ENCODE measurements around the gene MAP2K3.
"Not testable (repeated sequence)": the region's sequence is repeated elsewhere in the genome, so short reads cannot be mapped to it uniquely, and the experiment has no call there.

The MAP2K3 gene

DNA sequence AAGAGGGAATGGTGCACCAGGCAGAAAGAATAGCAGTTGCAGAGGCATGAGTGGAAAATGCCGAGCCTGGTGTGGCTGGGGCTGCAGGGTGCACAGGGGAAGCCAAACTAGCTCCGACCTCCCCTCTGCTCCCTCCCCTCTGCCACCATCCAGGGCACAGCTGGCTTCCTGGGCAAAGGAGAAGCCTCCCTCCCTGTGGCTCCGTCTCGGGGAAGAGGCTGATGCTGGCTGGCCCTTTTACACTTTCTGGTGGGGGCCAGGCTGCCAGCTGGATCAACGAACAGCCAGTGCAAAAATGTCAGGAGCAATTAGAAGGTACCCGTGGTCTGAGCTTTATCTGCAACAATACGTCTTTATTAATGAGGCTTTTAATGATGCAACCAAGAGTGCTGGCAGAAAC, 54.5 kb downstream of the MAP2K3 start:
- no peak overlapping the region for H3K9ac ChIP-seq (ENCODE audit: low read depth, low read length)

DNA sequence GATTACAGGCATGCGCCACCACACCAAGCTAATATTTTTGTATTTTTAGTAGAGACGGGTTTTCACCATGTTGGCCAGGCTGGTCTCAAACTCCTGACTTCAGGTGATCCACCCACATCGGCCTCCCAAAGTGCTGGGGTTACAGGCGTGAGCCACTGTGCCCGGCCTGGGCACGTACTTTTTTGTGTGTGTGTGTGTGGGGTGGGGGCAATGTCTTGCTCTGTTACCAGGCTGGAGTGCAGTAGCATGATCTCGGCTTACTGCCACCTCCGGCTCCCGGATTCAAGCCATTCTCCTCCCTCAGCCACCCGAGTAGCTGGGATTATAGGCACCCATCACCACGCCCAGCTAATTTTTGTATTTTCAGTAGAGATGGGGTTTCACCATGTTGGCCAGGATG, 55.1 kb downstream of the MAP2K3 start:
- not testable (repeated sequence) for H3K36me3 ChIP-seq (ENCODE audit: insufficient read depth, low read depth, low read length); H3K27me3 ChIP-seq (ENCODE audit: insufficient read depth, low read length); H3K4me3 ChIP-seq (ENCODE audit: low read length); H3K4me1 ChIP-seq (ENCODE audit: insufficient read depth, low read length); H3K9ac ChIP-seq (ENCODE audit: low read depth, low read length); H3K27ac ChIP-seq (ENCODE audit: low read length); H3K9me3 ChIP-seq (ENCODE audit: insufficient read depth, low read depth, low read length)

More for the DNA sequence above, 54.5 kb downstream of the MAP2K3 start:
- Histone ChIP-seq H3K36me3 (ENCODE audit: insufficient read depth, low read depth, low read length) (no peaks in the 10 kb centered on the region), H3K4me3 (ENCODE audit: low read length) (no peak overlapping the region), H3K4me1 (ENCODE audit: insufficient read depth, low read length) (no peaks in the 10 kb centered on the region), H3K27ac (ENCODE audit: low read length) (no peak overlapping the region), H3K27me3 (ENCODE audit: insufficient read depth, low read length) (no peaks in the 10 kb centered on the region), H3K9me3 (ENCODE audit: insufficient read depth, low read depth, low read length) (no peaks in the 10 kb centered on the region)

- not testable (repeated sequence) for H3K27me3 ChIP-seq (ENCODE audit: insufficient read depth, low read length); H3K9ac ChIP-seq (ENCODE audit: low read depth, low read length); H3K4me3 ChIP-seq (ENCODE audit: low read length)
Observed at GRCh38 chr17:21340407-21340806, 55.9 kb downstream of the MAP2K3 start.

DNA sequence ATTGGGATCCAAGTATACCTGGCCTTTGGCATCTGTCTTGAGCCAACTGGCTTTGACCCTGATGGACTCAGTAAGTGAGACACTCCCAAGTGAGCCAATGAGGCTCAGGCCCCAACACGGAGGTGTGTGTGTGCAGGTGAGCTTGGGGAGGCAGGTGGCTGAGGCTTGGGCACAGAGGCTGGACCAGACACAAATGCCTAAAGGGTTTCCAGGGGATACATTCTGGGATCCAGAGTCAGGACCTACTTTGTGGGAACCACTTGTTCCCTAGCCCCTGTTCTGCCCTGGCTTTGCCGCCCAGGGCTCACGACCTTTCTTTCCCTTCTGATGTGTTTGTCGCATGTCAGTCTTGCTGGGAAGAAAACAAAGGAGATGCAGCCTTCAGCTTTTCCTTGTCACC, 56.8 kb downstream of the MAP2K3 start:
- H3K4me1 ChIP-seq (ENCODE audit: insufficient read depth, low read length); H3K9me3 ChIP-seq (ENCODE audit: insufficient read depth, low read depth, low read length); H3K36me3 ChIP-seq (ENCODE audit: insufficient read depth, low read depth, low read length); H3K9ac ChIP-seq (ENCODE audit: low read depth, low read length); H3K27ac ChIP-seq (ENCODE audit: low read length); H3K27me3 ChIP-seq (ENCODE audit: insufficient read depth, low read length); H3K4me3 ChIP-seq (ENCODE audit: low read length): not testable (repeated sequence)

More at GRCh38 chr17:21340407-21340806, 55.9 kb downstream of the MAP2K3 start:
- H3K27ac ChIP-seq (ENCODE audit: low read length); H3K4me1 ChIP-seq (ENCODE audit: insufficient read depth, low read length); H3K9me3 ChIP-seq (ENCODE audit: insufficient read depth, low read depth, low read length); H3K36me3 ChIP-seq (ENCODE audit: insufficient read depth, low read depth, low read length): not testable (repeated sequence)

DNA sequence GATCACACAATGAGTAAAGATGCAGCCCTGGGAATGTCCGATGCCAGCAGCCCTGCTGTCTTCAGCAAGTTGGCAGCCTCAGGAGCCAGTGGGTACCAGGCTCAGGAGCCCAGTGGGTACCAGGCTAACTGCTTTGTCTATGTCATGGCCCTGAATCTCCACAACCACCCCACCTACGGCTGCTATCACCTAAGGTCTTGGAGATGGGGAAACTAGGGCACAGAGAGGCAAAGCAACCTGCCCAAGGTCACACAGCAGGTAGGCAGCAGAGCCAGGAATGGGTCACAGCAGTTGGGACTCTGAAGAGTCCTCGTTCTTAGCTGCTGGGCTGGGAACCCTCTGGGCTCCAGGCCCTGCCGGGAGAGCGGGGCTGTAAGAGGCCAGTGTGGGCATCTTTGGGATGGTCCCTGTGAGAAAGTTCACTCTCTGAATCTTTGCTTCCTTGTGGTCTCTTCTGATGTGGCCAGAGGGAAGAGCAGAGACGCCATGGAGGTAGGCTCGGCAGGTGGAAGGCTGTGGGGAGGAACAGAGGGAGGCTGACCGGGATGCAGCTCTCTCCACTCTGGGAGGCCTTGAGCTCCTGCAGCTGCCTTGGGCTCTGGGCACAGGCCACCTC, 57.5 kb downstream of the MAP2K3 start:
- H3K4me1 ChIP-seq (ENCODE audit: insufficient read depth, low read length); H3K27me3 ChIP-seq (ENCODE audit: insufficient read depth, low read length); H3K4me3 ChIP-seq (ENCODE audit: low read length); H3K9ac ChIP-seq (ENCODE audit: low read depth, low read length); H3K27ac ChIP-seq (ENCODE audit: low read length); H3K9me3 ChIP-seq (ENCODE audit: insufficient read depth, low read depth, low read length); H3K36me3 ChIP-seq (ENCODE audit: insufficient read depth, low read depth, low read length): not testable (repeated sequence)

DNA sequence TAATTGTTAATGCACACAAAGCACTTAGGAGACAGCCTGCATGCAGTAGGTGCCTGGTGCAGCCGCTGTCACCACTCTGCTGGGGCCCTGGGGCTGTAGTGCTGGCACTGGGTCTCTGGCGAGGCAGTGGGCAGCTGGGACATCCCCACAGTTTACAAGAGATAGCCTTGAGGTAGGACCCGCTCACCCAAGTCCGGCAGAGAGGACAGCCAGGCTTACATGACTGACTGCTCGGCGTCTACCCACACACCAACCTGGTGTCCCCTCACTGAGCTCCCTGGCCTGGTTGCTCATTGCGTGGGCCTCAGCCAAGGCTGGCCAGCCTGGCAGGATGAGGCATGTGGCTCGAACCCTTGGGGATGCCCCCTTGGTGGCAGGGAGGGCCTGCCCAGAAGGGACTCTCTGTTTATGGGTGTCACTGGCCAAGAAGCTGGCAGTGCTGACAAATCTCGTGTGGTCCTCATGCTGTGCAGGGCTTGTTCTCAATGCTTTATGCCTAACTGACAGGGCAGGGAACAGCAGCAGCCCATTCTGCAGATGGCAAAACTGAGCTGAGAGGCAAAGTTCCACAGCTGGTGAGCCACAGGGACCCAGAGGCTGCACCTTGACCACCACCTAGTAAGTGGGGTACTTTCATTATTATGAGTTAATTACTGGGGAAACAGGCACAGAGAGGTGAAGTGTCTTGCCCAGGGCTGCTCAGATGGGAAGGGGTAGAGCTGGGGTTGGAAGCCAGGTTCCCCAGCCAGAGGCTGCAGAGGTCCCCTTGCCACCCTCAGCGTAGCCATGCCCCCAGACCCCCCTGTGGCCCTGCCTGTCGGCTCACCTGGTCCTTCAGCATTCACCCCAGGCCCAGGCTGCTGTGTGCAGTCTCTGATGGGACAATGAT, 58.8 kb downstream of the MAP2K3 start:
- H3K4me1 ChIP-seq (ENCODE audit: insufficient read depth, low read length); H3K36me3 ChIP-seq (ENCODE audit: insufficient read depth, low read depth, low read length); H3K4me3 ChIP-seq (ENCODE audit: low read length); H3K27ac ChIP-seq (ENCODE audit: low read length); H3K27me3 ChIP-seq (ENCODE audit: insufficient read depth, low read length); H3K9me3 ChIP-seq (ENCODE audit: insufficient read depth, low read depth, low read length); H3K9ac ChIP-seq (ENCODE audit: low read depth, low read length): not testable (repeated sequence)

DNA sequence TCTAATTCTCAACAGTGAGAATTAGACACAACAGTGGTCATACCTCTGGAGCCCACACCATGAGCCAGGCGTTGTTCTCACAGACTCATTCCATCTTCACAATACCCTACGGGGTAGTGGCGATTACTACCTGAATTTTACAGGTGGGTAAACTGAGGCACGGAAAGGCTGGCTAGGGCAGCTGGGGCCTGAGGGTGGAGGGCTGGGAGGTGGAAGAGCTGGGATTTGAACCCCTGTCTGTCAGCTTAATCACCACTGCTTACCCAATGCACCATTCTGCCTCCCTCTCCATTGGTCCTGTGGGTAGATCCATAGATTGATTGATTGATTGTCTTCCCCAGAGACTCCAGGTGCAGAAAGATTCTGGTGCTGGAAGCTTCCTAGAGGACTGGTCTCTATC, 60.3 kb downstream of the MAP2K3 start:
- H3K4me3 ChIP-seq (ENCODE audit: low read length); H3K9ac ChIP-seq (ENCODE audit: low read depth, low read length): not testable (repeated sequence)

DNA sequence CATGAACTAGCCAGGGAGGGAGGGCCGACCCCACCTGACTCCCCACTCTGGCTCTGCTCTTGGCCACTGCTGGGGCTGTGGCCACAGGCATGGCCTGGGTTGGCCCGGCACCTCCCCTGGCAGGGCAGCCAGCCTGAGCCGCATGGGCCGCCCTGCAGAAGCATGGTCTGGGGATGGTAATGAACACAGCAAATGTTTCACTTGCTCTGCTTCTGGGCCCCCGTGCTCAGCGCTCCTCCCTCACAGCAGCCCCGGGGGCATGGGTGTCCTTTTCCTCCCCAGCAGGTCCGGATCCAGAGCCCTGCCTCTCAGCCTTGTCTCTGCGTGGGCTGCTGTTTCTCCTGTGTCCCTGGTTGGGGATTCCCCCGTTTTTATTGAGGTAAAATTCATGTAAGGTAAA, 60.7 kb downstream of the MAP2K3 start:
- Histone ChIP-seq H3K9ac (ENCODE audit: low read depth, low read length) (no peak overlapping the region), H3K9me3 (ENCODE audit: insufficient read depth, low read depth, low read length) (no peaks in the 10 kb centered on the region), H3K27me3 (ENCODE audit: insufficient read depth, low read length) (no peaks in the 10 kb centered on the region), H3K36me3 (ENCODE audit: insufficient read depth, low read depth, low read length) (no peaks in the 10 kb centered on the region), H3K4me3 (ENCODE audit: low read length) (no peak overlapping the region), H3K27ac (ENCODE audit: low read length) (no peak overlapping the region), H3K4me1 (ENCODE audit: insufficient read depth, low read length) (no peaks in the 10 kb centered on the region)

More for the DNA sequence above, 60.3 kb downstream of the MAP2K3 start:
- H3K27ac ChIP-seq (ENCODE audit: low read length); H3K36me3 ChIP-seq (ENCODE audit: insufficient read depth, low read depth, low read length); H3K9me3 ChIP-seq (ENCODE audit: insufficient read depth, low read depth, low read length); H3K27me3 ChIP-seq (ENCODE audit: insufficient read depth, low read length); H3K4me1 ChIP-seq (ENCODE audit: insufficient read depth, low read length): not testable (repeated sequence)

DNA sequence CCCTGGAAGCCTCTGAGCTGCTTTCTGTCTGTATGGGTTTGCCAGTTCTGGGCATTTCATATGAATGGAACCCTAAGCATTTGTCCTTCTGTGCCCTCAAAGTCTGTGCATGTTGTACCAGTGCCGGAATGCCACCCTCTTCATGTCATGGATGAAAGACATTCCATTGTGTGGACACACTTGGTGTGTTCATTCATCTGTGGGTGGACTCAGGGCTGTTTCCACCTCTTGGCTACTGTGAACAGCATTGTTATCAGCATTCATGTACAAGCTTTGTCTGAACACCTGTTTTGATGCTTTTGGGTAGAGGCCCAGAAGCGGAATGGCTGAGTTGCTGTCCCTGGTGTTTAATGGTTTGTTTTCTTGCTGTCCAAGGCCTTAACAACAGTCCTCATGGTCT, 61.6 kb downstream of the MAP2K3 start:
- H3K27me3 ChIP-seq (ENCODE audit: insufficient read depth, low read length); H3K36me3 ChIP-seq (ENCODE audit: insufficient read depth, low read depth, low read length); H3K9me3 ChIP-seq (ENCODE audit: insufficient read depth, low read depth, low read length); H3K4me1 ChIP-seq (ENCODE audit: insufficient read depth, low read length); H3K27ac ChIP-seq (ENCODE audit: low read length); H3K4me3 ChIP-seq (ENCODE audit: low read length); H3K9ac ChIP-seq (ENCODE audit: low read depth, low read length): not testable (repeated sequence)

GRCh38 chr17:21346651-21347250, 62.2 kb downstream of the MAP2K3 start:
- not testable (repeated sequence) for H3K9me3 ChIP-seq (ENCODE audit: insufficient read depth, low read depth, low read length); H3K4me1 ChIP-seq (ENCODE audit: insufficient read depth, low read length); H3K27ac ChIP-seq (ENCODE audit: low read length); H3K9ac ChIP-seq (ENCODE audit: low read depth, low read length); H3K4me3 ChIP-seq (ENCODE audit: low read length); H3K27me3 ChIP-seq (ENCODE audit: insufficient read depth, low read length); H3K36me3 ChIP-seq (ENCODE audit: insufficient read depth, low read depth, low read length)

GRCh38 chr17:21347660-21348059, 63.1 kb downstream of the MAP2K3 start:
- not testable (repeated sequence) for H3K9ac ChIP-seq (ENCODE audit: low read depth, low read length); H3K27me3 ChIP-seq (ENCODE audit: insufficient read depth, low read length); H3K9me3 ChIP-seq (ENCODE audit: insufficient read depth, low read depth, low read length); H3K4me3 ChIP-seq (ENCODE audit: low read length); H3K36me3 ChIP-seq (ENCODE audit: insufficient read depth, low read depth, low read length); H3K4me1 ChIP-seq (ENCODE audit: insufficient read depth, low read length); H3K27ac ChIP-seq (ENCODE audit: low read length)
